Lower lobe of right lung (tissue), 2 donors: ENCODE measurements around the gene CENPM. TPM values are rescaled to one million over a fixed set of nuclear protein-coding genes. Genes with fewer than 3 reads are reported as not detected.
"Not testable (repeated sequence)": the region's sequence is repeated elsewhere in the genome, so short reads cannot be mapped to it uniquely, and the experiment has no call there.

Source experiments
- ATAC-seq, 2 donors: fragments of 200-7000 bp; cut with Tn5 transposase; one replicate each; pipeline ENCODE4 v1.9.1; 2020 to 2022; ENCODE audit warnings: mild to moderate bottlenecking in 2 of 2, moderate library complexity in 2 of 2
- DNase-seq: peaks from one replicate; pipeline ENCODE4 v3.0.0-alpha.2; 2020
- H3K27ac ChIP-seq: fragments of 200-600 bp; one replicate; pipeline ENCODE4 v1.8.0; 2022
- H3K27me3 ChIP-seq: fragments of 200-600 bp; one replicate; pipeline ENCODE4 v1.8.0; 2022; ENCODE audit warnings: low read depth
- H3K36me3 ChIP-seq: fragments of 200-600 bp; one replicate; pipeline ENCODE4 v1.8.0; 2022; ENCODE audit warnings: mild to moderate bottlenecking
- H3K4me1 ChIP-seq: fragments of 200-600 bp; one replicate; pipeline ENCODE4 v1.8.0; 2022
- H3K4me3 ChIP-seq: fragments of 200-600 bp; one replicate; pipeline ENCODE4 v1.8.0; 2022; ENCODE audit warnings: mild to moderate bottlenecking
- H3K9me3 ChIP-seq: fragments of 200-600 bp; one replicate; pipeline ENCODE4 v1.8.0; 2022
- intact Hi-C: fragments of 100-400 bp; cut with DNase I; formaldehyde crosslinking; loops from one replicate; pipeline ENCODE4 v1.11.0; 2022
- total RNA-seq: library from RNA; stranded (reverse); fragmentation: NEBNext Ultra II Directional; extraction: Animal tissue kit (Norgen Biotek cat#: 25700); gene quantifications from one replicate; pipeline ENCODE4 v1.2.1, GENCODE V29; 2021
- TF ChIP-seq, protein P1 (sequence below): fragments of 200-600 bp; IDR thresholded peaks from one replicate; pipeline ENCODE4 v1.8.0; 2022; ENCODE audit warnings: antibody characterized with exemption, mild to moderate bottlenecking
- donor health status: DM: no; HTN: yes; CAD: no; lungs with severe emphysema.

Gene CENPM
- total RNA-seq, 1 donor from 2014 or later: 2.3 TPM

DNA sequence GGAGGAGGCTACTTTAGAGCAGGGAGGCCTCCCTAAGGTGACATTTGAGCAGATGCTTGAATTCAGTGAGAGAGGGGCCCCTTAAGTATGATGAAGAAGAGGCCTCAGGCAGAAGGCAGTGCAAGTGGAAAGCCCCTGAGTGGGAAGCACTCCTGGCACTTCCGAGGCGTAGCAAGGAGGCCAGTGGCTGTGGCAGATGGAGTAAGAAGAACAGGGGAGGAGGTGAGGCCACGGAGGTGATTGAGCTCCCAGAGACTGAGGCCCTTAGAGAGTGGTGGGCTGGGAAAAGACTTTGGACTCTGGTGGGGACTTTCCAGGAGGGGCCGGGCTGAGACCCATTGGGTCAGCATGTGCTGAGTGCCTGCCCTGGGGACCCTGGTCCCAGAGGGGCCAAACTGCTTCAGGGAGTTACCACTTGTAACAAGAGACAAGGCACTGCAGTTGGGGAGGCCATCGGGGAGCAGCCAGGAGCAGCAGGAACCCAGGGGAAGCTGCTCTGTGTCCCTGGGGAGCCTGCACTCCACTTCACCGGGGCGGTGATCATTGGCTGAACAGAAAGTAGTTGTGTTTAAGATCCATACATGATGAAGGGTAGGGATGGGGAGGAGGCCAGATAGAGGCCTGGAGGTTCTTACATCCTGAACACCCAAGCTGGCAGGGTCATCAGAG is 2.5 kb upstream of the CENPM start:
- TF ChIP-seq, protein P1, sequence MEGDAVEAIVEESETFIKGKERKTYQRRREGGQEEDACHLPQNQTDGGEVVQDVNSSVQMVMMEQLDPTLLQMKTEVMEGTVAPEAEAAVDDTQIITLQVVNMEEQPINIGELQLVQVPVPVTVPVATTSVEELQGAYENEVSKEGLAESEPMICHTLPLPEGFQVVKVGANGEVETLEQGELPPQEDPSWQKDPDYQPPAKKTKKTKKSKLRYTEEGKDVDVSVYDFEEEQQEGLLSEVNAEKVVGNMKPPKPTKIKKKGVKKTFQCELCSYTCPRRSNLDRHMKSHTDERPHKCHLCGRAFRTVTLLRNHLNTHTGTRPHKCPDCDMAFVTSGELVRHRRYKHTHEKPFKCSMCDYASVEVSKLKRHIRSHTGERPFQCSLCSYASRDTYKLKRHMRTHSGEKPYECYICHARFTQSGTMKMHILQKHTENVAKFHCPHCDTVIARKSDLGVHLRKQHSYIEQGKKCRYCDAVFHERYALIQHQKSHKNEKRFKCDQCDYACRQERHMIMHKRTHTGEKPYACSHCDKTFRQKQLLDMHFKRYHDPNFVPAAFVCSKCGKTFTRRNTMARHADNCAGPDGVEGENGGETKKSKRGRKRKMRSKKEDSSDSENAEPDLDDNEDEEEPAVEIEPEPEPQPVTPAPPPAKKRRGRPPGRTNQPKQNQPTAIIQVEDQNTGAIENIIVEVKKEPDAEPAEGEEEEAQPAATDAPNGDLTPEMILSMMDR: no peak
- H3K4me1 ChIP-seq: peaks cover 17% of the 10 kb centered on the region
- H3K27ac ChIP-seq: no peak overlapping the region
- no peaks in the 10 kb centered on the region for H3K9me3 ChIP-seq
- no peak for ATAC-seq
- intact Hi-C loops: no loop called here
- DNase-seq: no peak
- H3K27me3 ChIP-seq: no peaks in the 10 kb centered on the region
- no peak overlapping the region for H3K4me3 ChIP-seq
- no peaks in the 10 kb centered on the region for H3K36me3 ChIP-seq

GRCh38 chr22:41948928-41949296 is 2.0 kb upstream of the CENPM start:
- H3K36me3 ChIP-seq, H3K4me3 ChIP-seq, ATAC-seq, H3K27me3 ChIP-seq, H3K27ac ChIP-seq, intact Hi-C loops, H3K9me3 ChIP-seq, DNase-seq: not testable (repeated sequence)
- peaks cover 17% of the 10 kb centered on the region for H3K4me1 ChIP-seq

- no peak for DNase-seq
- H3K9me3 ChIP-seq: no peaks in the 10 kb centered on the region
- H3K36me3 ChIP-seq: no peaks in the 10 kb centered on the region
- intact Hi-C loops: no loop called here
- H3K4me3 ChIP-seq: no peak overlapping the region
- no peaks in the 10 kb centered on the region for H3K27me3 ChIP-seq
- H3K27ac ChIP-seq: no peak overlapping the region
- no peak for ATAC-seq
- TF ChIP-seq, protein P1: no peak
- peaks cover 17% of the 10 kb centered on the region for H3K4me1 ChIP-seq
These were observed 1.2 kb upstream of the CENPM start for GRCh38 chr22:41948142-41948541.

DNA sequence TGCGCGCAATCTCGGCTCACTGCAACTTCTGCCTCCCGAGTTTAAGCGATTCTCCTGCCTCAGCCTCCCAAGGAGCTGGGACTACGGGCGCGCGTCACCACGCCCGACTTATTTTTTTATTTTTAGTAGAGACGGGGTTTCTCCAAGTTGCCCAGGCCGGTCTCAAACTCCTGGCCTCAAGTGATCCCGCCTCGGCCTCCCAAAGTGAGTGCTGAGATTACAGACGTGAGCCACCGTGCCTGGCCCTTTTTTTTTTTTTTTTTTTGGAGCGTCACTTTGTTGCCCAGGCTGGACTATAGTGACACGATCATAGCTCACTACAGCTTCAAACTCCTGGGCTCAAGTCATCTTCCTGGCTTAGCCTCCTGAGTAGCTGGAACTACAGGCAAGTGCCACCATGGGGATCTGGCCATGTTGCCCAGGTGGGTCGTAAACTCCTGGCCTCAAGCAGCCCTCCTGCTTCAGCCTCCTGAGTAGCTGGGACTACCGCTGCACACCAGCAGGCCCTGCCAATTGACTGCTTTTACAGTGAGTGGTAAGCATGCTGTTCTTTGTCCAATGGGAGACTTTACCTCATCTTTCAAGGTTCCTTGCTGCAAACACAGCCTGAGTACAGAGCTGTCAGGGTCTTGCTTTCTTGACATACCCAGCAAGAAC is 600 bp upstream of the CENPM start:
- Histone ChIP-seq H3K4me3 (peak overlapping the region; percentile 94), H3K36me3 (no peaks in the 10 kb centered on the region), H3K4me1 (peaks cover 17% of the 10 kb centered on the region), H3K27me3 (no peaks in the 10 kb centered on the region), H3K9me3 (no peaks in the 10 kb centered on the region), H3K27ac (no peak overlapping the region)
- TF ChIP-seq, protein P1: no peak
- DNase-seq (no peak), ATAC-seq (no peak)
- intact Hi-C loops: no loop called here

- Histone ChIP-seq H3K27ac (no peak overlapping the region), H3K4me3 (no peak overlapping the region), H3K27me3 (no peaks in the 10 kb centered on the region), H3K4me1 (peaks cover 31% of the 10 kb centered on the region), H3K36me3 (no peaks in the 10 kb centered on the region), H3K9me3 (no peaks in the 10 kb centered on the region)
- no peak for DNase-seq
- no peak for ATAC-seq
- intact Hi-C loops: loop anchor here (5.0 kb wide), 1 partner anchor 246 kb away; the partner anchor contains the start of gene MEI1
- TF ChIP-seq, protein P1: no peak
These were observed 3.2 kb downstream of the CENPM start for GRCh38 chr22:41943661-41944209.
